ENCODE measurements around the gene CSNK2A3. TPM values are rescaled to one million over a fixed set of nuclear protein-coding genes. Genes with fewer than 3 reads are reported as not detected.

Gene CSNK2A3
- total RNA-seq, 3 donors from 2014 or later, result 1.0 to 2.6 (median 1.3) TPM

DNA sequence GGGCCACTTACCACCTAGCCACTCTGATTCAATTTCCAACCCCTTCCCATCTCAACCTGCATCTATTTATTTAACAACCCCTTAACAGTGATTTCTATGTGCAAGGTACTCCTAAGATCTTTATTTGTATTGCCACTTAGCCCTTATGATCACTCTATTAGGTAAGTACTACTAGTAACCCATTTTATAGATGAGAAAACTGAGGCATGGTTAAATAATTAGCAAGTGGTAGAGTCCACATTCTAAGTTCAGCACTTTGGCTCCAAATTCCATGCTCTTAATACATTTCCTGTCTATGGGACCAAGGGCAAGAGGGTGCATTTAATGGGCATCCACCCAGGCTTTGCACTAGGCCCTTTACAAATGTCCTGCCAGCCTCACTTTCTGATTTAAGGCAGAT is 38.1 kb upstream of the CSNK2A3 start:
- Histone ChIP-seq H3K4me1 (no peaks in the 10 kb centered on the region), H3K9me3 (no peaks in the 10 kb centered on the region), H3K36me3 (no peaks in the 10 kb centered on the region), H3K27ac (no peak overlapping the region), H3K27me3 (no peaks in the 10 kb centered on the region), H3K4me3 (no peak overlapping the region)
- no peak for TF ChIP-seq POLR2A (IDR thresholded peaks at IDR 0.05)
- no peak for TF ChIP-seq POLR2AphosphoS5 (IDR thresholded peaks at IDR 0.05)
- TF ChIP-seq CTCF (IDR thresholded peaks at IDR 0.05), result no peak
- intact Hi-C loops (cut with DNase I; ENCODE audit: low total_unique reads), result no loop called here
- no peak for DNase-seq (ENCODE audit: low spot score in 2 of 2)

DNA sequence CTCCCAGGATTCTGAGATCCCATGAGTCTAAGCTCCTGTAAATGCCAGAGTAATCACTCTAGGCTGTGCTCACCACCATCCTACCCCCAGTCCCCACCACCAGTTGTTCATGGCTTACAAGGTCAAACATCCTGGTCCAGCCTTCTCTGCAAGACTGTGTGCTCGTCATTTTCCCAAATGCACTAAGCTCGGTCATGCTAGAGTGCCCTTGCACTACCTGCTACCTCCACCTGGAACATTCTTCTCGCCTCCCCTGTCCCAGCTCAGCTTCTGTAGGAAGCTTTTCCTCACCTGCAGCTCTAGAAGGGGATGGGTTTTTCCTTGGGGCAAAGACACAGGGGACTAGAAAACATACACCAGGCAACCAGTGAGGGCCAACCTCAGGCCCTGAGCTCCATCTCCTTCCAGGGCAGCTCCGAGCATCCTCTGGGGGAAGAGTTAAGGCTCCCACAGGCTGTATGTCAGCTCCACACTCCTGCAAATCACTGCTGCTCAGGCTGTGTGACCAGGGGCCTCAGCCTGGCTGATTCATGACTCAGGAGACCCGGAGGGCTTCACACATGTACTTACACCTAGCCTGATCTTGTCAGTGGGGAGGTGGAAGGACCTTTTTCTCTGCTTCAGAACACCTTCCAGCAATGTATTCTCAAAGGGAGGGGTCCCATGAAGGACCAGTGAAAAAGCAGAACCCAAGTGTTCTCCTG is 37.2 kb upstream of the CSNK2A3 start:
- no peaks in the 10 kb centered on the region for H3K9me3 ChIP-seq
- H3K4me1 ChIP-seq, result no peaks in the 10 kb centered on the region
- intact Hi-C loops (cut with DNase I; ENCODE audit: low total_unique reads), result no loop called here
- H3K27me3 ChIP-seq, result no peaks in the 10 kb centered on the region
- H3K36me3 ChIP-seq, result no peaks in the 10 kb centered on the region
- H3K4me3 ChIP-seq, result no peak overlapping the region
- no peak for DNase-seq (ENCODE audit: low spot score in 2 of 2)
- no peak overlapping the region for H3K27ac ChIP-seq
- TF ChIP-seq CTCF (IDR thresholded peaks at IDR 0.05) (no peak), POLR2A (IDR thresholded peaks at IDR 0.05) (no peak)

- DNase-seq (ENCODE audit: low spot score in 2 of 2), result no peak
- Histone ChIP-seq H3K4me3 (no peak overlapping the region), H3K4me1 (no peaks in the 10 kb centered on the region), H3K9me3 (no peaks in the 10 kb centered on the region), H3K27ac (no peak overlapping the region), H3K27me3 (no peaks in the 10 kb centered on the region), H3K36me3 (no peaks in the 10 kb centered on the region)
- no peak for TF ChIP-seq POLR2A (IDR thresholded peaks at IDR 0.05)
- no peak for TF ChIP-seq CTCF (IDR thresholded peaks at IDR 0.05)
- TF ChIP-seq POLR2AphosphoS5 (IDR thresholded peaks at IDR 0.05), result no peak
- intact Hi-C loops (cut with DNase I; ENCODE audit: low total_unique reads), result no loop called here
These were observed 36.2 kb upstream of the CSNK2A3 start for GRCh38 chr11:11389238-11389637.

DNA sequence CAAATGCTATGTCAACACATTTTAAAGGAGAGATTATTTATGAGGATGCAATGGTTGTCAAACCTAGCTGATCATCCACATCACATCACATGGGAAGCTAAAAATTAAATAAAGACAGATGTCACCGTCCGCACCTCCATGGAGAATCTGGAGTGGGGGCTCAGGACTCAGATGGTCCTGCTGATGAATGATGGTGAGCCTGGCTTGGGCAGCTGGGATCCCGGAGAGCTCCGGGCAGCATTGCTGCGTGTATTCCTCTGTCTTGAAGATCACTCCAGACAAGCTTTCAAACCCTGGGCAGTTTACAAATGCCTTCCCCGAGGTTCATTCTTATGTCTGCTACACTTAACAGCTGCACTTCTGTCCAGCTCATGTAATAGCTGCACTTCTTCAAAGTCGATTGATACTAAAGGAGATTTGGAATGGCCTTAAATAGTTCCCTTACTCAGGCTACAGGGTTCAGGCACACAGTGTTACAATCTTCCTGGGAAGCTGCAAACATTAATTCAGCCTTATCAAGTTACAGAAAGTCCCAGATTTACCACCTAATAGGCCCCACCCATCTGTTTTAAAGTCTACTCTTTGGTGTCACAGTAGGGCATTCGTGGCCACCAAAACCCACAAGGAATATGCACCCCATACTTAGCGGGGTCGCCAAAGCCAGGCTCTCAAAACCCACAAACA is 34.7 kb upstream of the CSNK2A3 start:
- intact Hi-C loops (cut with DNase I; ENCODE audit: low total_unique reads), result no loop called here
- Histone ChIP-seq H3K4me1 (no peaks in the 10 kb centered on the region), H3K27ac (no peak overlapping the region), H3K27me3 (no peaks in the 10 kb centered on the region), H3K4me3 (no peak overlapping the region), H3K36me3 (no peaks in the 10 kb centered on the region), H3K9me3 (no peaks in the 10 kb centered on the region)
- TF ChIP-seq POLR2A (IDR thresholded peaks at IDR 0.05) (no peak), CTCF (IDR thresholded peaks at IDR 0.05) (no peak), POLR2AphosphoS5 (IDR thresholded peaks at IDR 0.05) (no peak)
- DNase-seq (ENCODE audit: low spot score in 2 of 2), result no peak

- Histone ChIP-seq H3K27me3 (no peaks in the 10 kb centered on the region), H3K9me3 (no peaks in the 10 kb centered on the region), H3K36me3 (no peaks in the 10 kb centered on the region), H3K27ac (no peak overlapping the region), H3K4me3 (no peak overlapping the region), H3K4me1 (no peaks in the 10 kb centered on the region)
- TF ChIP-seq POLR2AphosphoS5 (IDR thresholded peaks at IDR 0.05) (no peak), POLR2A (IDR thresholded peaks at IDR 0.05) (no peak), CTCF (IDR thresholded peaks at IDR 0.05) (no peak)
- no peak for DNase-seq (ENCODE audit: low spot score in 2 of 2)
- intact Hi-C loops (cut with DNase I; ENCODE audit: low total_unique reads), result no loop called here
These were observed 34.2 kb upstream of the CSNK2A3 start for GRCh38 chr11:11387207-11387606.

All from breast epithelium (tissue), 4 donors.